ENCODE data around the gene SBF2.

SBF2 gene

GRCh38 chr11:9739123-9739900 lies 554.7 kb downstream of the SBF2 start:
- DNase-seq = no peak

GRCh38 chr11:9738707-9739106 lies 555.3 kb downstream of the SBF2 start:
- no peak for DNase-seq

GRCh38 chr11:9738116-9738515 lies 555.9 kb downstream of the SBF2 start:
- peak in 1 of 14 donors; percentile 20 for DNase-seq

- no peak for DNase-seq
These were observed 557.7 kb downstream of the SBF2 start for GRCh38 chr11:9736365-9736764.

GRCh38 chr11:9735919-9736318 lies 558.1 kb downstream of the SBF2 start:
- DNase-seq = no peak

- DNase-seq = no peak
These were observed 558.8 kb downstream of the SBF2 start for GRCh38 chr11:9735236-9735635.

GRCh38 chr11:9733212-9733611 lies 560.8 kb downstream of the SBF2 start:
- no peak for DNase-seq

- DNase-seq = no peak
These were observed 561.6 kb downstream of the SBF2 start for GRCh38 chr11:9732453-9732852.

- DNase-seq = no peak
These were observed 562.8 kb downstream of the SBF2 start for GRCh38 chr11:9731256-9731655.

Measured in C1 segment of cervical spinal cord (tissue), 14 donors.